Effector memory CD4-positive, alpha-beta T cell (primary cell): ENCODE results near the gene ABCB8.
"Not testable (repeated sequence)": the region's sequence is repeated elsewhere in the genome, so short reads cannot be mapped to it uniquely, and the experiment has no call there.

Source experiments
- DNase-seq, 3 donors: peaks; one replicate each; pipeline ENCODE4 v3.0.0-alpha.2; 2020
- H3K27ac ChIP-seq: 2 replicates; pipeline ENCODE4 v1.7.0; 2013; ENCODE audit warnings: mild to moderate bottlenecking, low read length, moderate library complexity; ENCODE audit not compliant: insufficient read depth, poor library complexity, severe bottlenecking
- H3K27me3 ChIP-seq: replicated peaks from 2 replicates; pipeline ENCODE4 v1.7.0; 2013; ENCODE audit warnings: mild to moderate bottlenecking, low read length; ENCODE audit not compliant: insufficient read depth, control insufficient read depth, poor library complexity, severe bottlenecking
- H3K36me3 ChIP-seq: 2 replicates; pipeline ENCODE4 v1.7.0; 2013; ENCODE audit warnings: mild to moderate bottlenecking, low read length, moderate library complexity; ENCODE audit not compliant: control insufficient read depth, insufficient read depth
- H3K4me1 ChIP-seq: 2 replicates; pipeline ENCODE4 v1.7.0; 2013; ENCODE audit warnings: low read length, mild to moderate bottlenecking; ENCODE audit not compliant: control insufficient read depth, insufficient read depth, poor library complexity, severe bottlenecking
- H3K4me3 ChIP-seq: 2 replicates; pipeline ENCODE4 v1.7.0; 2013; ENCODE audit warnings: low read length, low read depth, mild to moderate bottlenecking; ENCODE audit not compliant: insufficient read depth, poor library complexity, severe bottlenecking
- H3K9me3 ChIP-seq: 2 replicates; pipeline ENCODE4 v1.7.0; 2013; ENCODE audit warnings: mild to moderate bottlenecking, low read length, moderate library complexity; ENCODE audit not compliant: control insufficient read depth

ABCB8 gene

DNA sequence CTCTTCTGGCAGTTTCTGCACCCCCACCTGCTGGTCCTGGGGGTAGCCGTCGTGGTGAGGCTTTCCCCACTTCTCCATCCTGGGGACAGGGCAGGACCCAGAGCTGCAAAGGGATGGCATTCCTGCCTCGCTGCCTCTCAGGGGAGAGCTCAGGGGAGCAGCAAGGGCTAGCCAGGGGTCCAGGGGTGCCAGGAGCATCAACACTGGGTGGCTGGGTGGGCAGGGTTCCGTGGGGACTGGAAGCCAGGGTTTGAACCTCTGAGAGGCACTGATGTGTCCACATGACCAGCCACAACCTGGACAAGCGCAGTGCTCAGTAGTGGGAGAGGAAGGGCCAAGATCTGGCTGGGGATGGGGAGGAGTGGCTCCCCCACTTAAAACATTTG is 5.6 kb downstream of the ABCB8 start:
- H3K27ac ChIP-seq: no peak overlapping the region
- H3K27me3 ChIP-seq: no peaks in the 10 kb centered on the region
- peaks cover 33% of the 10 kb centered on the region for H3K36me3 ChIP-seq
- H3K4me3 ChIP-seq: no peak overlapping the region
- DNase-seq: no peak
- no peaks in the 10 kb centered on the region for H3K9me3 ChIP-seq
- no peaks in the 10 kb centered on the region for H3K4me1 ChIP-seq

DNA sequence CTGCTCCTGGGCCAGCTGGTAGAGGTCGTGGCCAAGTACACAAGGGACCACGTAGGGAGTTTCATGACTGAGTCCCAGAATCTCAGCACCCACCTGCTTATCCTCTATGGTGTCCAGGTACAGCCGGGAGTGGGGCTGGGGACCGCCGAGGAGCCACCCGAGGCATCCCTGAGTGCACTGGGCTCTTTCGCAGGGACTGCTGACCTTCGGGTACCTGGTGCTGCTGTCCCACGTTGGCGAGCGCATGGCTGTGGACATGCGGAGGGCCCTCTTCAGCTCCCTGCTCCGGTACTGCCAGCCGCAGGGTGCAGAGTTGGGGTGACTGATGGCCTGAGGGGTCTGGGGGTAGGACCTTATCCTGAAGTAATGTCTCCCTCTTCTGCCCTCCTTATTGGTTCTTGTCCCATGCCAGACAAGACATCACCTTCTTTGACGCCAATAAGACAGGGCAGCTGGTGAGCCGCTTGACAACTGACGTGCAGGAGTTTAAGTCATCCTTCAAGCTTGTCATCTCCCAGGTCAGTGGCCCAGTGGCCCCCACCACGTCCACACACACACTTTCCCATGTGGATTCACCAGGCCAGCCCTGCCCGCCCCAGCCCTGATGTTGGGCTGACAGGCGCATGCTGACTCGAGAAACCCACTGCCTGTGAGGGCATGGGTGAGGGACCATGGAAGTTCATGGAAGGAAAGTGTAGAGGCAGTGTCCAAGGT is 6.2 kb downstream of the ABCB8 start:
- no peaks in the 10 kb centered on the region for H3K9me3 ChIP-seq
- peaks cover 4% of the 10 kb centered on the region for H3K4me1 ChIP-seq
- no peak overlapping the region for H3K27ac ChIP-seq
- peaks cover 33% of the 10 kb centered on the region for H3K36me3 ChIP-seq
- no peak for DNase-seq
- H3K27me3 ChIP-seq: no peaks in the 10 kb centered on the region
- H3K4me3 ChIP-seq: no peak overlapping the region

DNA sequence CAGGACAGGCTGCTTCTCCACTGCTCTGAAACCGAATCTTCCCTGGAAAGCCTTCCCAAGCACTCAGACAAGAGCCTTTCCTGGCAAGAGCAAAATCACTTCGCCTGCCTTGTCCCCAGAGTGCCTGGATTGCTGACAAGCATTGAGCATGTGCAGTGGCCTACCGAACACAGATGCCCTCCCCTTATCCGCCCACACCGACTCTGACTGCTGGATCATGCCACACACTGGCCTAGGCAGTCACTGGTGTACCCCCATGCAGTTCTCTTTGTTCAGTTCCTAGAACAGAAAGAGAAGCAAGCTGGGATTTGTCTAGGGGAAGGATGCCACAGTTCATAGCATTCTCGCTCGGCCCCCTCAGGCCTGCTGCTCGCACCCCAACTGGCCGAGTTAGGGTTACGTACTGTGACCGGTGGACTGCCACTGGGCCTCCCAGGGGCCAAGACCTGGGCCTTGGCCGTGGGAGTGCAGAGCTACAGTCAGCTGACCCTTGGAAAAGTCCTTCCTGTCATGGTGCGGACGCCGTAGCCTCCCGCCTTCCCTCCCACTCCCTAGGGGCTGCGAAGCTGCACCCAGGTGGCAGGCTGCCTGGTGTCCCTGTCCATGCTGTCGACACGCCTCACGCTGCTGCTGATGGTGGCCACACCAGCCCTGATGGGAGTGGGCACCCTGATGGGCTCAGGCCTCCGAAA is 6.9 kb downstream of the ABCB8 start:
- no peak for DNase-seq
- Histone ChIP-seq H3K36me3 (peaks cover 33% of the 10 kb centered on the region), H3K4me1 (peaks cover 4% of the 10 kb centered on the region), H3K27me3 (no peaks in the 10 kb centered on the region), H3K4me3 (no peak overlapping the region), H3K27ac (no peak overlapping the region), H3K9me3 (no peaks in the 10 kb centered on the region)

DNA sequence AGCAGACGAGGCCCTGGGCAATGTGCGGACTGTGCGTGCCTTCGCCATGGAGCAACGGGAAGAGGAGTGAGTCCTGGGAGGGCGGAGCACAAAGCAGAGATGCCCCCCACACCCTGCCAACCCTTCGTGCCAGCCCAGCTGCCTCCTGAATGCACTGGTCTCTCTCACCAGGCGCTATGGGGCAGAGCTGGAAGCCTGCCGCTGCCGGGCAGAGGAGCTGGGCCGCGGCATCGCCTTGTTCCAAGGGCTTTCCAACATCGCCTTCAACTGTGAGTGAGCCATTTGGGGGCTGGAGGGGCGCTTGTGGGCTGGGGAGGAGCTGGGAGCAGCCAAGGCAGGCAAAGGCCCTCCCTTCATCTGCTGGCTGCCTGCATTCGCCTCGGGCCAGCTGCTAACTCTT is 7.7 kb downstream of the ABCB8 start:
- Histone ChIP-seq H3K9me3 (no peaks in the 10 kb centered on the region), H3K36me3 (peaks cover 33% of the 10 kb centered on the region)

DNA sequence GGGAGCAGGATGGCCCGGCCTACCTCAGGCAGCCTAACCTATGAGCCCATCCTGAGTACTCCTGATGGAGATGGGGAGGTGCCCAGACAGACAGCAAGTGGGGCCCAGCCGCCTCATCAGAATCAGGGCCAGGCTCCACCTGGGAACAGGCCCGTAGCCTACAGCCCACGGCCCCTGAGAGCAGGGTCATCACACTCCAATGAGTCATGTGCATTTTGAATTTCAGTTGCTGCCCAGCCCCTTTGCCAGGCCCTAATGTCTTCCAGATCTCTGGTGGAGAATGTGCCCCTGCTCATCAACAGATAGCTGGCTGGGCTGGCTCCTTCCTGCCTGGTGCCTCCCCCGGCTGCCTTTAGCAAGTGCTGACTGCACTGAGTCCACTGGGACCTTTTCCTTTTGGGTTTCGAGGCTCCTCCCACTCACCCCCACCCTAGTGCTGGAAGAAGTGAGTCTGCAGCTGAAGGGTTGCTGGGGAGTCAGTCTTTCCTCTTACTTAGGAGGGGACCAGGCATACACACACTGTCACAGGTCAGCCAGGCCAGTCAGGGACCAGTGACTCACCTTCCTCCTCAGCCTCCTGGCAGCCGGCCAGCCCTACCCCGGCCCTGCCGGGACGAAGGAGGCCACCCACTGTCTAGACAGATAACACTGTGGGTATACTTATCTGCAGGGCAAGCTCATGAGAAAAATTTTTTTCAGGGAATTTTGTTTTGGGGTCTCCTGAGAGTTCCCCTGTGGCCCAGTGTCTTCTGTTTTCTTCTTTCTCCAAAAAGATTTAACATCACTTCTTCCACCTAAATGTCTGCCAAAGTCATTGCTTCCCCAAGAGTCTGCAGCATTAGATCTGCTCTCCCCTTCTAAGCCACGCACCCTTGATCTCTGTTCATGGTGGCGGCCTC is 10.9 kb downstream of the ABCB8 start:
- peaks cover 36% of the 10 kb centered on the region for H3K36me3 ChIP-seq
- H3K27ac ChIP-seq: no peak overlapping the region
- peaks cover 4% of the 10 kb centered on the region for H3K4me1 ChIP-seq
- H3K9me3 ChIP-seq: no peaks in the 10 kb centered on the region
- DNase-seq: peak; percentile 36 to 46 (median 39)
- no peak overlapping the region for H3K4me3 ChIP-seq
- no peaks in the 10 kb centered on the region for H3K27me3 ChIP-seq

More for the DNA sequence above, 7.7 kb downstream of the ABCB8 start:
- DNase-seq: no peak
- Histone ChIP-seq H3K4me1 (peaks cover 4% of the 10 kb centered on the region), H3K27me3 (no peaks in the 10 kb centered on the region), H3K27ac (no peak overlapping the region), H3K4me3 (no peak overlapping the region)

DNA sequence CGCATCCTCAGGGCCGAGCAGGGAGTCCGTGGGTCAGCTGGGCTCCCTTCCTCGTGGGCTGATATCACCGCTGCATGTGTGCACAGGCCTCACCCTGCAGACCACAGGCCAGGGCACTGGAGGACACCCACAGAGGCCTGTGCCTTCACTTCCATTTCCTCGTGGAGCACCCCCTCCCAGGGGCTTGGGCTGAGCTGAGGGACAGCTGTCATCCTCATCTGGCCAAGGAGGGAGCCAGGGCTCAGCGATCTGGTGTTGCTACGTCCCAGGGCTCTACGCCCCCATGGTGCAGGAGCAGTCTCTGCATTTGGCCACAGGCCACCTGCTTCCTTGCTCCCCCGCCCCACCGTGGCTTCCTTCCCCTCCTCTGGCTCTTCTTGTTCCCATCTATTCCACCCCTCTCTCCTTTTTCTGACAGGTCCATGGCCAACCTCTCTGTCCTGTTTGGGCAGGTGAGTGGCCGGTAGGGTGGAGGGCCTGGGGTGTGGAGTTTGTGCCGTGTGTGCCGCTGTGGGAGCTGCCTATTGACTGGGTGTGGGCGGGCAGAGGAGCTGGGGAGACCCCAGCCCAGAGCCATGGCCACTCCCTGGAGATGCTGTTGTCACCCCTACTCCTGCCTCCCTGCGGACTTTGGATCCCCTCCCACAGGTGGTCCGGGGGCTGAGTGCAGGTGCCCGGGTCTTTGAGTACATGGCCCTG is 11.7 kb downstream of the ABCB8 start:
- Histone ChIP-seq H3K4me1 (peaks cover 4% of the 10 kb centered on the region), H3K27me3 (no peaks in the 10 kb centered on the region), H3K4me3 (no peak overlapping the region), H3K27ac (no peak overlapping the region), H3K9me3 (no peaks in the 10 kb centered on the region), H3K36me3 (peaks cover 34% of the 10 kb centered on the region)
- DNase-seq: no peak

DNA sequence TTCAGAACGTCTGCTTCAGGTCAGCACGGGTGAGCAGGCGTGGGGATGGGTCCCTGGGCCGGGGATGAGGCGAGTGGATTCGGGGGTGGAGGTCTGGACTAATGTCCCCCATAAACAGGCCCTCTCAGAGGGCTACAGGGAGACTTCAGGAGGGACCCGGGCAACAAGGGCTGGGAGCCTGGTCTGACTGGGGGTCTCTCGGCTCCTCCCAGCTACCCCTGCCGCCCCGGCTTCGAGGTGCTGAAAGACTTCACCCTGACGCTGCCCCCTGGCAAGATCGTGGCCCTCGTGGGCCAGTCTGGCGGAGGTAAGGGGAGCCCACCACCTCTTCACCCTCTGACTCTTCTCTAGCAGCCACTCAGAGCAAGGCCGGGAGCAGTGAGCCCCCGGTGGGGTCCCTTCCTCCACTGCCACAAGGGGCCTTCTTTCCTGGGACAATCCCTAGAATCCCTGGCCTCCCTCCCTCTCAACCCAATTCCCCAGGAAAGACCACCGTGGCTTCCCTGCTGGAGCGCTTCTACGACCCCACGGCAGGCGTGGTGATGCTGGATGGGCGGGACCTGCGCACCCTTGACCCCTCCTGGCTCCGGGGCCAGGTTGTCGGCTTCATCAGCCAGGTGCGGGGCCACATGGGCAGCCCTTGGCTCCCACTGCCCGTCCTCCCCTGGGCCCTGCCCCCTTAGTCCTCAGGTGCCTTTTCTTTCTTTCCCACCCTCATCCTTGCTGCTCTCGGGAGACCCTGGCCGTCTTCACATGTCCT is 12.5 kb downstream of the ABCB8 start:
- H3K27me3 ChIP-seq: no peaks in the 10 kb centered on the region
- H3K4me3 ChIP-seq: no peak overlapping the region
- H3K4me1 ChIP-seq: peaks cover 4% of the 10 kb centered on the region
- H3K9me3 ChIP-seq: no peaks in the 10 kb centered on the region
- peaks cover 28% of the 10 kb centered on the region for H3K36me3 ChIP-seq
- no peak for DNase-seq
- H3K27ac ChIP-seq: no peak overlapping the region

DNA sequence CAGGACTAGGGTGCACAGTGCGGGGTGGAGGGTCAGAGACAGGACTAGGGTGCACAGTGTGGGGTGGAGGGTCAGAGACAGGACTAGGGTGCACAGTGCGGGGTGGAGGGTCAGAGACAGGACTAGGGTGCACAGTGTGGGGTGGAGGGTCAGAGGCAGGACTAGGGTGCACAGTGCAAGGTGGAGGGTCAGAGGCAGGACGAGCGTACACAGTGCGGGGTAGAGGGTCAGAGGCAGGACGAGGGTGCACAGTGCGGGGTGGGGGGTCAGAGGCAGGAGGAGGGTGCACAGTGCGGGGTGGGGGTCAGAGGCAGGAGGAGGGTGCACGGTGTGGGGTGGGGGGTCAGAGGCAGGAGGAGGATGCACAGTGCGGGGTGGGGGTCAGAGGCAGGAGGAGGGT is 15.2 kb downstream of the ABCB8 start:
- not testable (repeated sequence) for H3K4me3 ChIP-seq, H3K4me1 ChIP-seq, DNase-seq, H3K27ac ChIP-seq, H3K27me3 ChIP-seq, H3K9me3 ChIP-seq
- peaks cover 27% of the 10 kb centered on the region for H3K36me3 ChIP-seq

DNA sequence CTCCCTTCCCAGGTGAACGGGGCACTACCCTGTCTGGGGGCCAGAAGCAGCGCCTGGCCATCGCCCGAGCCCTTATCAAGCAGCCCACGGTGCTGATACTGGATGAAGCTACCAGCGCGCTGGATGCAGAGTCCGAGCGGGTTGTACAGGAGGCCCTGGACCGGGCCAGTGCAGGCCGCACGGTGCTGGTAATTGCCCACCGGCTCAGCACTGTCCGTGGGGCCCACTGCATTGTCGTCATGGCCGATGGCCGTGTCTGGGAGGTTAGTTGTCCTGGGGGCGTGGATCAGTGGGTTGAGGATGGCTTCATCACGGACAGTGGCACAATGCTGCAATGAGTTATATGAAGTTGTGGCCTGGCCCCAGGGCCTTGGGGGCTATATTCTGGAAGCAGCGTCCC is 15.7 kb downstream of the ABCB8 start:
- H3K36me3 ChIP-seq: peaks cover 27% of the 10 kb centered on the region
- no peaks in the 10 kb centered on the region for H3K27me3 ChIP-seq
- H3K4me1 ChIP-seq: peaks cover 4% of the 10 kb centered on the region
- H3K9me3 ChIP-seq: no peaks in the 10 kb centered on the region
- H3K27ac ChIP-seq: no peak overlapping the region
- no peak for DNase-seq
- H3K4me3 ChIP-seq: no peak overlapping the region
